SKM-1 (cell line): Measurements from ENCODE around the gene KRTAP10-9.
"Not testable (repeated sequence)": the region's sequence is repeated elsewhere in the genome, so short reads cannot be mapped to it uniquely, and the experiment has no call there.

ENCODE experiments used
- DNase-seq: peaks from one replicate; lab custom pipeline; 2025; ENCODE audit not compliant: unreplicated experiment; lab: John Stamatoyannopoulos, UW

The KRTAP10-9 gene, protein sequence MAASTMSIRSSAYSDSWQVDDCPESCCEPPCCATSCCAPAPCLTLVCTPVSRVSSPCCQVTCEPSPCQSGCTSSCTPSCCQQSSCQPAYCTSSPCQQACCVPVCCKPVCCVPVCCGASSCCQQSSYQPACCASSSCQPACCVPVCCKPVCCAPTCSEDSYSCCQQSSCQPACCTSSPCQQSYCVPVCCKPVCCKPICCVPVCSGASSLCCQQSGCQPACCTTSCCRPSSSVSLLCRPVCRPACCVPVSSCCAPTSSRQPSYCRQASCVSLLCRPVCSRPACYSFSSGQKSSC

DNA sequence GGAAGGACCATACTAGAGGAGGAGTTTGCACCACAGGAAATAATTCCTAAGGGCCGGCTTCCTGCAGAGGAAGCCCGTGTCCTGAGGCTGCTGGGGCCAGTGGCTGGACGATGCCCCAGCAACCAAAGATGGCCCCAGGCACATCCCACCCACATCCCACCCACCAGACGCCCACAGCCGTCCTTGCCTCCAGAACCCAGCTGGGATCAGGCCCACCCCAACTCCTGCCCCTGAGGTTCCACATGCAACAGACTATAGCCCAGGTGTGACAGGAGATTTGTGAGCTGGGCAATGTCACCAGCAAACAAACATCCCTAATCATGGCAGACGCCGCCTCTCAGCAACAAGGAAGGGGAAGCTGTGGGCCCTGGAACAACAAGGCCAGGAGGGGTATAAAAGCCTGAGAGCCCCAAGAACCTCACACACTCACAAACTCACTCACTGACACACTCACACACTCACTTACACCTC, at the start of gene KRTAP10-9:
KRTAP10-9 (plus strand) TSS at position 421 of the 471 bp plus-strand sequence. CDS start 79 bp downstream, outside the sequence.
- DNase-seq = no peak

DNA sequence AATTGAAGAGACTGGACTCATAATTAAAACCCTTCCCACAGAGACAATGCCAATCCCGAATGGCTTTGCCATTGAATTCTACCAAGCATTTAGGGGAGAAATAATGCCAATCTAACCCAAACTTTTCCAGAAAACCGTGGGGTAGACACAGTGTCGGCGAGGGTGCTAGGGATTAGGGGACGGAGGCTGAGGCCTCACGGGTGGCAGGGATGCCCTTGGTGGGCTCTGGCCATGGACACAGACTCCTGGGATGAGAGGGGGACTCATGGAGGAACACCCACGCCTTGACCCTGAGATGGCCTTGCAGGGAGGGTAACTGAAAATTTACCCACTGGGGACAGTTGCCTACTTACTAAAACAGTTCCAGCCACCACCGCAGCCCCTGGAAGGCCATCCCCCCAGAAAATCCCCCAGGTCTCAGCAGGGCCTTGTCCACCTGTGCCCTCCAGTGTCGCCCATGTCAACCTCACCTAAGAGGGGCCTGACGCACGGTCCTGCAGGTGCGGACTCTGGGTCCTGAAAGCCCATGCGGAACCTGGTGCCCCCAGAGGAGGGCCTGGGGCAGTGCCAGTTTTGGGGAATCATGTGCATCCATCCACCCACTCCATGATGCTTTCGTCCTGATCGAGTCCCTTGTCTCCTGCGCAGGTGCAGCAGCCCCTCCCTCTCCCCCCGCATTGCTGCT, 48.4 kb upstream of the KRTAP10-9 start:
- DNase-seq = no peak

- no peak for DNase-seq
These were observed 47.6 kb upstream of the KRTAP10-9 start for GRCh38 chr21:44579056-44579832.

- no peak for DNase-seq
These were observed 47.1 kb upstream of the KRTAP10-9 start for GRCh38 chr21:44579833-44580144.

DNA sequence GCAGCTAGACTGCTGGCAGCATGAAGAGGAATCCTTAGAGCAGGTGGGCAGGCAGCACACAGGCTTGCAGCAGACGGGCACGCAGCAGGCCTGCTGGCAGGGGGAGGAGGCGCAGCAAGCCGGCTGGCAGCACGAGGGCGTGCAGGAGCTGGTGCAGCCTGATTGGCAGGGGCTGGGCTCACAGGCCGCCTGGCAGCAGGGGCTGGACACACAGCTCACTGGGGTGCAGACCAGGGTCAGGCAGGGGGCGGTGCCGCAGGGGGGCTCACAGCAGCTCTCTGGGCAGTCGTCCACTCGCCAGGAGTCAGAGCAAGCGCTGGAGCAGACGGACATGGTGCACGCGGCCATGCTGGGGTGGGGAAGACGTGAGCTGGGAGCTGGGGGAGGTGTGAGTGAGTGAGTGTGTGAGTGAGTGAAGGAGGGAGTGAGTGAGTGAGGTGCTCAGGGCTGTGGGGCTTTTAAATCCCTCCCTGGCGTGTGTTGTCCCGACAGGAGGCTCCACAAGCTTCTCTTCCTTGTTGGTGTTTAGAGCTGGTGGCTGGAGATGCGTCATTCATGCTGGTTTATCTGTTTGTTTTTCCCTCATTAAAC, 46.6 kb upstream of the KRTAP10-9 start, which contains the start of gene KRTAP10-5:
KRTAP10-5 (minus strand) TSS at position 374 of the 591 bp plus-strand sequence; CDS start at position 348, 26 bp downstream.
- not testable (repeated sequence) for DNase-seq

DNA sequence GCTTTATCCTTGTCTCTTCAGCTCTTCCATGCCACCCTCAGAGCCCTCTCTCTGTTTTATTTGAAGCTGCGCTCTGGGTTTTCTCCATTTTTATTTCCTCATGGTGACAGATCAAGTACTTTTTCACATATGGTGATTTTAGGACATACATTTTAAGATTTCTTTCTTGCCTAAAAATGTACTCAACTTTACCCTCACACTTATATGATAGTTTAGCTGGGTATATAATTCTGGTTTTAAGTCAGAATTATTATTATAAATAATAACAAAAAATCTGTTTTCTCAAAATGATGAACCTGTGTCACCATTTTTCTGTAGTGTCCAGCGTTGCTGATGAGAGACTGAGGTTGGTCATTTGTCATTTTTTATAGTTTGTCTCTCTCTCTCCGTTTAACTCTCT, 45.7 kb upstream of the KRTAP10-9 start:
- DNase-seq = no peak

DNA sequence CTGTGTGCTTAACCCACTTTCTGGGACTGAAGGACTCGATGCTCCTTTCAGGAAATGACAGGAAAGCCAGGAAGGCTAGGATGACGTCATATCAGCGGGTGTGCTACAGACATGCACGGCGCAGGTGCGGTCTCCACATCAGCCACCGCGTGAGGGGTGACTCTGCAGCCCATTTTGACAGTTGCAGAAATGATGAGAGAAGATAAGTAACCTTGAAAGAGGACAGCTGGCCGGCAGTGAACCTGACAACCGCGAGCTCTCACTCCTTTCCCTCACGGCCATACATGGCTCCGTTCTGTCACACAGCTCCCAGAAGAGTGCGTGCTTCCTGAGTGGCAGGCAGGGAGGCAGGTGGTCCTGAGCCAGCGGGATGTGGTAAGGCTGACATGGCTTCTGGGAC, 44.8 kb upstream of the KRTAP10-9 start:
- no peak for DNase-seq

DNA sequence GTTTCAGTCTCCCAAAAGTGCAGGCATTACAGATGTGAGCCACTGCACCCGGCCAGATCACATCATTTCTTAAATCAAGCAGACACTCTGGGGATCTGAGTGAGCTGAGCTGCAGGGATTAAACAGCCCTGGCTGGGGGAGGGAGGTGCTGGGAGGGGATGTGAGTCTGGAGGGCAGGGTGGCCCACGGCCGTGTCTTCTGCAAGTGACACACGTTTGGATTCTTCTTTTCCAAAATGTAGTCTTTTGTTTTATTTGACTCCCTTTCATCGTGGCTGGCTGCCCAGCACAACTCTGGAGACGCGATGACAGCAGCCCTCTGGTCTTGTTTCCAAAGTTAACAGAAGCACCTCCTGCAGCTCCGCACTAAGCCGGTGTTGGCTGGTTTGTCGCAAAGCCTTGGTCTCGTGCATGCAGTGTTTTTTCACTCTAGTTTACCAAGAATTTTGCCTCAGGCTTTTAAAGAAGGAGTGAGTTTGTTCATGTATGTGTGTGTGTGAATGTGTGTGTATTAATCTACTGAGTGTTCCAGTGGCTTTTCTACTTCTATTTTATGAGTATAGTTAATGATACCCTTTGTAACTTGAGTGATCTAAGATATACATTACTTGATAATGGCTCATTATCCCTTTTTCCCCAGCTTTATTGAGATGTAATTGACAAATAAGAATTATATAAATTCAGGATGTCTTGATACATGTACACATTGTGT, 43.6 kb upstream of the KRTAP10-9 start:
- DNase-seq = no peak

GRCh38 chr21:44583800-44584147, 43.1 kb upstream of the KRTAP10-9 start:
- DNase-seq = no peak

DNA sequence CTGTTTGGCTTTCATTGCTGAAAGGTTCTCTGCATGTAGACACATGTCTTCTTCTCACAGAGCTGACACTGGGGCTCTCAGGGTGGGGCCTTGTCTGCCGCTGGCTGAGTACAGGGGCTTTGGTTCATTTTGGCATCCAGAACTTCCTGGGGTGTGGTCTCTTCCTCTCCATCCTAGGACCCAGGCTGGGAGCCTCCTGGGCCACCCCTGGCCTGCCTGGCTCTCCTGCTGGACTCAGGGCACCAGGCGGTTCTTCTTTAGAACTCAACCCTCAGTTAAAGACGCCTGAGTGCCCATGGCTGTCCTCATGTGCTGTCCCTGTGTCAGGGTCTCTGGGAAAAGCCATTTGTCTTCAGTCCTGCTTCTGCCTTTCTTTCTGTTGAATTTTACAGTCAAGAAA, 41.0 kb upstream of the KRTAP10-9 start:
- no peak for DNase-seq

GRCh38 chr21:44589094-44589493, 37.8 kb upstream of the KRTAP10-9 start:
- no peak for DNase-seq

DNA sequence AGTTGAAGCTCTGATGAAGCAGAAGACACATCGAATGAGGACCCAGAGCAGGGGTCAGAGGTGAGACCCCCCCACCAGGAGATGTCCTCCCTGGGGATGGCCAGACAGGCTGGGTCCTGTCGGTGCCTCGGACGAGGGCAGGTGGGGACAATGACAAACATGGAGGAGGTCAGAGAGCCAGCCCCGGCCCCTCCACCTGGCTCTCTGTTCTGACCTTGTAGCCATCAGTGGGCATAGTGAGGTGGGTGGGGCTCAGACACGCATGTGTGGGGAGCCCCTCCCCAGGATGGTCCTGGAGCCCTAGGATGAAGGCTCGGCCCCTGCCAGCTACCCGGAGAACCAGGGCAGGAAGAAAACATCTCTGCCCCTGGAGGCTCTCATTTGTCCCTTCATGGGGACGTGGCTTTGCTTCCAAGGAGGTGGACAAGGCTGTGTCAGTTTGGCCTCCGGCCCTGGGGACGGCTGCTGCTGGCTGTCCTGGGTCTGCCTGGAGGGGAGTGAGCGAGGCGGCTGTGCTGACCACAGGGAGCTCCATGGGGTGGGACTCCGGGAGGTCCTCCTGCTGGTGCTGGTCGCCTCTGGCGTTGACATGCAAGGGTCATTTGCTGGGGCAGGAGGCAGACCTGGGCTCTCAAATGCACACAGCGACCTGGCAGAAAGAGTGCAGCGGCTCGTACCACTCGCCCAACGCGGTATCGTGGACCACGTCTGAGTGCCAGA, 37.1 kb upstream of the KRTAP10-9 start:
- no peak for DNase-seq

DNA sequence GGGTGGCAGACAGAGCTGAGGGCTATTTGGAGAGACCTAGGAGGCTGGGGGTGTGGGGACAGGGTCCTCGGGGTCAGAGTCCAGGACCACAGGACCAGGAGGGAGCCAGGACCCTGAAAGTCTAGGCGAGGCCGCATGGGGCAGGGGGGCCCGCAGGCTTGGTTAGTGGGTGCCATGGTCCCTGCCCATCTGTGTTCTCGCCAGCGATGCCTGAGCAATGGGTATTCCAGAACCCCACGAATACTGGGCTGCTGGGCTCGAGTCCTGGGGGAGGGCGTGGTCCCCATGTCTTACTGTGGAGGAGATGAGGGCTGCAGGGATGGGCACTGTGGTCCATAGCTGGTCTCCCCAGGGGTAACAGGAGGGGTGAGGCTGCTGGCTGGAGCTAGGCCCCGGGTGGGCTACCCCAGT, 36.6 kb upstream of the KRTAP10-9 start:
- DNase-seq = no peak

- not testable (repeated sequence) for DNase-seq
These were observed 35.7 kb upstream of the KRTAP10-9 start for GRCh38 chr21:44590897-44591800.

DNA sequence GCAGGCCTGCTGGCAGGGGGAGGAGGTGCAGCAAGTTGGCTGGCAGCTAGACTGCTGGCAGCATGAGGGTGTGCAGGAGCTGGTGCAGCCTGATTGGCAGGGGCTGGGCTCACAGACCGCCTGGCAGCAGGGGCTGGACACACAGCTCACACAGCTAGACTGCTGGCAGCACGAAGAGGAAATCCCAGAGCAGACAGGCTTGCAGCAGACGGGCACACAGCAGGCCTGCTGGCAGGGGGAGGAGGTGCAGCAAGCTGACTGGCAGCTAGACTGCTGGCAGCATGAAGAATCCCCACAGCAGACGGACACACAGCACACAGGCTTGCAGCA, 35.1 kb upstream of the KRTAP10-9 start:
- not testable (repeated sequence) for DNase-seq

DNA sequence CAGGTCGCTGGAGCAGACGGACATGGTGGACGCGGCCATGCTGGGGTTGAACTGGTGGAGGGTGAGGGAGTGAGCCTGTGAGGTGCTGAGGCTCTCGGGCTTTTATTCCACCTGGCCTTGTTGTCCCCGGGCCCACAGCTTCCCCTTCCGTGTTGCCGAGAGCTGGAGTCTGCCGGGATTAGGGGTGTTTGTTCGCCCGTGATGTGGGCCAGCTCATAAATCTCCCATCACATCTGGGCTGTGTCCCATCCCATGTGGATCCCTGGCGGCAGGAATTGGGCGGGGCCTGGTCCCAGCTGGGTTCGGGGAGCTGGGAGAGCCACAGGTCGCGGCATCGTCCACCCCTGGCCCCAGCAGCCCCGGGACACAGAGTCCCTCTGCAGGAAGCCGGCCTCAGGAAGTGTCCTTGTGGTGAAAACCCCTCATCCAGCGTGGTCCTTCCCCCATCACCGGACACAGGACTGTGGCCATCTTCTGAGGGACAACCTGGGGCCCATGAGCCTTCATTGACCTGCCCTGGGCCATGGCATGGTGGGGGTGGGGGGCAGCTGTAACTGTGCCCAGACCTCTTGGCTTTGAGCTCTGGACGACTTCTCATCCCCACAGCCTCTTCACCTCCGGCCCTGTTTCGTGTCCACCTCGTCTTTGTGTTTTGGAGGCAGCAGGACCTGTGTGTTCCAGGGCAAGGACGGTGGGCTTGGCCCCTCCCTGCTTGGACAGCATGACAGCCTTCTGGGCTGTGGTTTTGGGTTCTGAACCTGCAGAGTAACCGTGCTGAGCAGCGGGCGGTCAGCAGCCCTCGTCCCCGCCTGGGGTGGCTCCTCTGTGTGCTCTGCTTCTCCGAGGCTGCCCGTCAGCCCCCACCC, 34.2 kb upstream of the KRTAP10-9 start, which contains the start of gene KRTAP10-6:
KRTAP10-6 (minus strand) TSS at position 60 of the 866 bp plus-strand sequence; CDS start at position 39, 21 bp downstream.
- DNase-seq = no peak

- DNase-seq = no peak
These were observed 33.1 kb upstream of the KRTAP10-9 start for GRCh38 chr21:44593598-44594405.
